HepG2 (cell line): ENCODE data around the gene NACC2.

Source experiments
- ADNP ChIP-seq: sonication (generic); formaldehyde crosslinking; IDR thresholded peaks from 2 replicates; pipeline ENCODE4 v1.4.0; 2020; ENCODE audit warnings: missing genetic modification reagents
- ATF2 ChIP-seq: sonication (generic); formaldehyde crosslinking; IDR thresholded peaks from 2 replicates; pipeline ENCODE4 v1.4.0; 2020; ENCODE audit warnings: missing genetic modification reagents
- BCLAF1 ChIP-seq: fragments of 450-650 bp; IDR thresholded peaks from 2 replicates; pipeline ENCODE4 v1.6.1; 2017; ENCODE audit warnings: mild to moderate bottlenecking
- CREBL2 ChIP-seq: sonication (generic); formaldehyde crosslinking; IDR thresholded peaks from 2 replicates; pipeline ENCODE4 v1.8.1; 2023; ENCODE audit warnings: missing genetic modification reagents, mild to moderate bottlenecking, borderline replicate concordance
- HBP1 ChIP-seq: IDR thresholded peaks from 2 replicates; pipeline ENCODE4 v1.6.1; 2016; ENCODE audit warnings: low read depth, control low read depth
- KDM1A ChIP-seq: IDR thresholded peaks from 2 replicates; pipeline ENCODE4 v1.6.1; 2016; ENCODE audit warnings: missing compliant biosample characterization
- NPAS2 ChIP-seq: sonication (generic); formaldehyde crosslinking; IDR thresholded peaks from 2 replicates; pipeline ENCODE4 v1.8.0; 2022; ENCODE audit warnings: mild to moderate bottlenecking, missing genetic modification reagents, borderline replicate concordance
- RBAK ChIP-seq: sonication (generic); formaldehyde crosslinking; IDR thresholded peaks from 2 replicates; pipeline ENCODE4 v1.5.1; 2020; ENCODE audit warnings: mild to moderate bottlenecking, missing genetic modification reagents
- TAF1 ChIP-seq: sonication (generic); formaldehyde crosslinking; IDR thresholded peaks from 2 replicates; pipeline ENCODE4 v1.4.0; 2020; ENCODE audit warnings: missing genetic modification reagents
- THAP7 ChIP-seq: sonication (generic); formaldehyde crosslinking; IDR thresholded peaks from 2 replicates; pipeline ENCODE4 v1.8.1; 2023; ENCODE audit warnings: mild to moderate bottlenecking, missing genetic modification reagents
- ZNF879 ChIP-seq: sonication (generic); formaldehyde crosslinking; IDR thresholded peaks from 2 replicates; pipeline ENCODE4 v1.8.1; 2023; ENCODE audit warnings: missing genetic modification reagents

GRCh38 chr9:136031094-136031493, 64.0 kb downstream of the NACC2 start:
- no peak for TF ChIP-seq THAP7
- no peak for TF ChIP-seq HBP1 (CRISPR knock-in tag)
- TF ChIP-seq ADNP: no peak
- TF ChIP-seq TAF1 (CRISPR knock-in tag): no peak
- TF ChIP-seq RBAK (CRISPR knock-in tag): no peak
- TF ChIP-seq CREBL2: no peak
- TF ChIP-seq KDM1A: no peak
- no peak for TF ChIP-seq BCLAF1
- TF ChIP-seq NPAS2 (CRISPR knock-in tag): no peak
- no peak for TF ChIP-seq ATF2 (CRISPR knock-in tag)
- TF ChIP-seq ZNF879 (CRISPR knock-in tag): no peak
